ENCODE data around the gene MTF2.

MTF2 gene

DNA sequence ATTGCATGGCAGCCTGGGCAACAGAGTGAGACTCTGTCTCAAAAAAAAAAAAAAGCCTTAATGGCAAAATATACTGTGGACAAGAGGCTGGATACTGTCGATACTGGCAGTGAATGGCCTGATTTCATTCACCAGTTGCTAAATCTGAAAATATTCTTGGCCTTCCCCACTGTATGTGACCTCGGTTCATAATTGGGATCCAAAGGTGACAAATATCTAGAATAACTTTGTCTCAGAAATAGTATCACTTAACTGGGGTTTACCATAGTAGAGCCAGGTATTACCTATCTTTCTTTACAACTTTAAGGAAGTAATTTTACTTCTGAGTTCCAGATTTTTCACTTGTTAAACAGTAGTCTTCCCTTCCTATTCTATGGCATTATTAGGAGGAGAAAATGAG is 8.4 kb downstream of the MTF2 start:
- DNase-seq: no peak

DNA sequence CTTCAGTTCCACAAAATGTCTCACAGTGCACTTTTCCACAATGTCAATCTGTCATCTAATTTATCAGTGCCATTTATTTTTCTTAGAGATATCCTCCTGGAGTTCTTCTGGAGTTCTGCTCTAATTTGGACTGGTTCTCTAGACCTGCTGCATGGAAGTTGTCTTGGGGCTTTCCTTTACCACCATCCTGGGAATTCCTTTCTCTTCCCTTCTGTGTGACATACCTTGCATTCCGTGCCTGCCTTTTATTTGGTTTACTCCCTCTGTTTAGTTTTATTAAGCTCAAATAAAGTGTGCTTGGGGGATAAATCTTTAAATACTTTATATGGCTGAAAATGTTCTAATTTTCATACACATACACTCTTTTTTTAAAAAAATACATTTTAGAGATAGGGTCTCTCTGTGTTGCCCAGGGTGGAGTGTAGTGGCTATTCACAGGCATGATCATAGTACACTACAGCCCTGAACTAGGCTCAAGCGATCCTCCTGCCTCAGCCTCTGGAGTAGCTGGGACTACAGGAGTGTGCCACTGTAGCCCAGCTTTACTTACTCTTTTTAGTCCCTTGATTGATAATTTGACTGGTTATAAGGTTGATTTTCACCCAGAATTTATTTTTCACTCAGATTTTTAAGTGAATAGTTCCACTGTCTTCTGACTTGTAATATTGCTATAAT is 14.4 kb downstream of the MTF2 start:
- no peak for DNase-seq

DNA sequence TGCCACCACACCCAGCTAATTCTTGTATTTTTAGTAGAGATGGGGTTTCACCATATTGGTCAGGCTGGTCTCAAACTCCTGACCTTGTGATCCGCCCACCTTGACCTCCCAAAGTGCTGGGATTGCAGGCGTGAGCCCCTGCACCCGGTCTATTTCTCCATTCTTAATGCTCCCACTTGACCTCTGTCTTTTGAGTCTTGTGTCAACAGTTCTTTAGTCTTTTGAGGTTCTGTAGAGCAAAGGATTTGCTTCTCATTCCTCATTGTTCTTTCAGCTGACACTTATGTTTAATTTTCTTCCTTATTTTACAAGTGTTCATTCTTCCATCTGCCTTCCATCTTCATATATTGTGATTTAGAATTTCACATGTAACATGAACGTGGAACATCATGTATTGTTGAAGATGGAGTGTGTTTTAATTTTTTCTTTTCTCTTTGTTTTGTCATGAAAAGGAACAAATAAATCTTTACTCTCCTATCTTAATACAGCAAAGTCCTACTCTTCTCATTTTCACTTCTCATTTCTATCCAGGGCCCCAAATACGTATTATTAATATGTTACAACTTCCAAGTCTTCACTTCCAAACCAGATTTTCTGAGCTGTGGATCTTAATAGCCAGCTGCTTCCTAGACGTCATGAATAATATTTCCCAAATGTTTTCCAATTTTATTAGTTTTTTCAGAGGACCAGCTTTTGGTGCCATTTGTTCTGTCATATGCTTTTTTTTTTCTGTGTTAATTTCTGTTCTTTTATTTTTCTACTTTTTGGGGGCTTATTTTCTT is 16.9 kb downstream of the MTF2 start:
- no peak for DNase-seq

DNA sequence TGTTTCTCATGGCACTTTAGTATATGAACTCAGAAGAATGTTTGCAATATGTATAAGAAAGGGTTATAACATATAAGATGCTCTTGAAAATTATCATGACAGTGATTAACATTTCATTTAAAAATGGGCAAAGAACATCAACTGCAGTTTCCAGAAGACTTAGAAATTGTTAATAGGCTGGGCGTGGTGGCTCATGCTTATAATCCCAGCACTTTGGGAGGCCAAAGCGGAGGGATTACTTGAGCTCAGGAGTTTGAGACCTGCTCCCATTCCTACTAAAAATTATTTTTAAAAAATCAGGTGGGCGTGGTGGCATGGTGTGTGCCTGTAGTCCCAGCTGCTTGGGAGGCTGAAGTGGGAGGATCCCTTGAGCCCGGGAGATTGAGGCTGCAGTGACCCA is 23.1 kb downstream of the MTF2 start:
- no peak for DNase-seq

DNA sequence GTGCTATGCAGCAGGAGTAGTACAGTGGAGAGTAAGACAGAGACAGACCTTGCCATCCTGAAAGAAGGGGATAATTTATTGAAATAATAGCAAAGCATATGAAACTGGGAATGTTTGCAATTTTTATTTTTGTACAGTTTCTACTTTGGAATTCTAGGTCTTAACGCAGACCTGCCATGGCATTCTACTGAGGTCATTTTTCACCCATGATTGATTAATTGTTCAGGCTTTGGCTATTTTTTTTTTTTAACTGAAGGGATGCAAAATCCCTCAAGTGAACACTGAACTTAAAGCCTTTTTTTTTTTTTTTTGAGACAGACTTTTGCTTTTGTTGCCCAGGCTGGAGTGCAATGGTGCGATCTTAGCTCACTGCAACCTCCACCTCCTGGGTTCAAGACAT is 27.1 kb downstream of the MTF2 start:
- no peak for DNase-seq

DNA sequence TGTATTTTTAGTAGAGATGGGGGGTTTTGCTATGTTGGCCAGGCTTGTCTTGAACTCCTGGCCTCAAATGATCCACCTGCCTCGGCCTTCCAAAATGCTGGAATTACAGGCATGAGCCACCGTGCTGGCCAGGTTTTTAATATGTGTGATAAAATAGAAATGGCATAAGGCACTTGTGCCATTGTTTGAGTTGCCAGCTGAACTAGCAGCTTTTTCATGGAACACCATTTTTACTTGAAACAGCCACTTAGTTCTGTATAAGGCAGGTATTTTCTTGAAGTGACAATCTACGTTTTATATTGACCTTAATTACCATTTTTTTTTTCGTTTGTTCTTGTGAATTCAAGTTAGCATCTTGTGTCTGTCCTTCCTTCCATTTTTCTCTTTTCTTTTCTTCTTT is 28.3 kb downstream of the MTF2 start:
- DNase-seq: no peak

DNA sequence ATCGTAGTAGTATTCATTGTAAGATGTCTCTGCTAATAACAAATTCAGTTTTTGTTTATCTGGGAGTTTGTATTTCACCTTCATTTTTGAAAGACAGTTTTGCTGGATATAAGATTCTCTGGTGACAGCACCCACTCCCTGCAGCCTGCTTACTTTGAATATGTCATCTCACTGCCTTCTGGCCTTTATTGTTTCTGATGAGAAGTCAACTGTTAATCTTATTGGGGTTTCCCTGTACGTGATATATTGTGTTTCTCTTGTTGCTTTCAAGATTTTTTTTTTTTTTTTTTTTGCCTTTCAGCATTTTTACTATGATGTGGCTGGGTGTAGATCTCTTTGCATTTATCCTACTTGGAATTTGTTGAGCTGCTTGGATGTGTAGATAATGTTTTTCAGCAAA is 29.3 kb downstream of the MTF2 start:
- DNase-seq: no peak

DNA sequence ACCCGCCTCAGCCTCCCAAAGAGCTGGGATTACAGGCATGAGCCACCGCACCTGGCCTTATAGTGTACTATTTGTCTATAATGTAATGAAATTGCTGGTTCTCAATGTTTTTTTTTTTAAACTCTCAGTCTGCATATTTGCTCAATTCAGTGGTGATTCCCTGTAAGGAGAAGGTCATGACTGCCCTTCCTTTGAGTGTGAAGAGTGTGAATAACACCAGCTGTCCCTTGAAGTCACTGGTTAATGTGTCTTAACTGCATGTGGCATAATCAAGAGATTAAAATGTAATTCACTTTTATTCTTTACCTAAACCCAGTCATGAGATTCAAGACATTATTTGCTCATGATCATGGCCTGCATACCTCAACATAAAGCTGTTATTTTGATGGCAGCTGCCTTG is 30.5 kb downstream of the MTF2 start:
- DNase-seq: no peak

DNA sequence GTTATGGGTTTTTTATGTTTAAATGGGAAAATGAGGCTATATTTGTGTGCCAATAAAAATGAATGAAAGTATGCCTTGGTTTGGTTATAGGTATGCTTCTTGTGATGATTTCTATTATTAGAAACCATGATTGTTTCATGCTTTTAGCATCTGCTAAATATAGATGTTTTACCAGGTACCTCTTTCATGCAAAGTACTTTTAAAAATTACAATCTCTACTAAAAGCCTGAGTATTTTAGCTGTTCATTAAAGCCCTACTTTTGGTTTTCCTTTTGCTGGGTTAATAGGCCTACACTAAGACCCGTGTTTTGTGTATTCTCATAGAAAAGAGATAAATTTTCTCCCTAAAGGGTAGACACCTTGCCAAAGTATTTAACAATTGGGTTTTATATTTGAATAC is 32.0 kb downstream of the MTF2 start:
- DNase-seq: no peak

DNA sequence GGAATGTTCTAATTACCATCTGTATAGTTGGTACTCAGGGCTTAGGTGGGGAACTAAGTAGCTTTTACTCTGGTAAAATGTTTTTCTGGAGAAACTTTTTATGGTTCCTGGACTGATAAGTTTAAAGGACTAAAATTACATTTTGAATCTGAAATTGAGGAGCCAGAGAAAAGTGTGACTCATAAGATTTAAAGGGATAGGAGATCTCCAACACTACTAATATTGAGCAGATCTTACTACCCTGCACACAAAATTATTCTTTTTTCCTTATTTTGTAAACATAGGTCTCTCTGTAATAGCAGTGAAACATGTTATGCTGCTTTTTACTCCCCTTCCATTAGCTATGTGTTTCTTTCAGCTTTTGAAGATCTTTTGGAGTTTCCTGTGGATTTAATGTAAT is 32.5 kb downstream of the MTF2 start:
- no peak for DNase-seq

DNA sequence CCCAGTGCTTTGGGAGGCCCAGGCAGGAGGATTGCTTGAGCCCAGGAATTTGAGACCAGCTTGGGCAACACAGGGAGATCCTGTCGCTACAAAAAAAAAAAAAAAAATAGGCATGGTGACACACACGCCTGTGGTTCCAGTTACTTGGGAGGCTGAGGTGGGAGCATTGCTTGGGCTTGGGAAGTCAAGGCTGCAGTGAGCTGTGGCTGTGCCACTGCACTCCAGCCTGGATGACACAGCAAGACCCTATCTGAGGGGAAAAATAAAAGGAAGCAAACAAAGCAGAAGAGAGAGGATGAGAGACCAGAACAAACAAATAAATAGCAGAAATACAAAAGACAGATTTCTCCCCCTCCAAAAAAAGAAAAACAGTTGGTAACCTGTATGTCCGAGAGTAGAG is 34.0 kb downstream of the MTF2 start:
- DNase-seq: no peak

DNA sequence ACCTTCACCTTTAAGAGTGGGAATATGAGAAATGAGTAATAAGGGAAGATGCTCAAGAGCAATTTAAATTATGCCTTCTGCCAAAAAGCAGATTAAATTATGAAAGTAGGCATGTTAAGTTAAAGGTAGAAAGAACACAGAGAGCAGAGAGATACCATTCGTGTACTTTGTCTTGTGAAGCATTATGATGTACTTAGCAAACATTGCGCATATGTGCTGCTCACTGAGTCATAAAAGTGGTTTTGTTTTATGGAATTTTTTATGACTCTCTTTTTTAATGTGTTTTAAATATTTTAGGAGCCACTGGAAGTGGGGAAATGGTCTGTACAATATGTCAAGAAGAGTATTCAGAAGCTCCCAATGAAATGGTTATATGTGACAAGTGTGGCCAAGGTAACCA is 35.3 kb downstream of the MTF2 start:
- no peak for DNase-seq

DNA sequence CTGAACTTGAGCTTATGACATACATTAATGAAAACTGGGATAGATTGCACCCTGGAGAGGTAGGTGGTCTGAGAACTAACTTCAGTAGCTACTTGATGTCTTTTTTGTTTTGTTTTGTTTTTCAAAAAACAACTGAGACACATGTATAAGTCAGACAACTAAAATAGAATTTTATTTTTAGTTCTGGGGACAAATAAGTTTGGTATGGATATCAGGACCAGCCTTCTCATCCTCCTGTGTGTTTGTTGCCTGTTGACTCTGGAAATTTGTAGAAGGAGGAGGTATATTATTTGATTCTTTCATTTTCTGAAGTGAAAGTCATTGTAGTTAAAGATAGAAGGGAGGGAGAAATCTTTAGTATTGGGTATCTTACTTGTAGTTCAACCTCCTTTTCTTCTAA is 41.5 kb downstream of the MTF2 start:
- DNase-seq: no peak

DNA sequence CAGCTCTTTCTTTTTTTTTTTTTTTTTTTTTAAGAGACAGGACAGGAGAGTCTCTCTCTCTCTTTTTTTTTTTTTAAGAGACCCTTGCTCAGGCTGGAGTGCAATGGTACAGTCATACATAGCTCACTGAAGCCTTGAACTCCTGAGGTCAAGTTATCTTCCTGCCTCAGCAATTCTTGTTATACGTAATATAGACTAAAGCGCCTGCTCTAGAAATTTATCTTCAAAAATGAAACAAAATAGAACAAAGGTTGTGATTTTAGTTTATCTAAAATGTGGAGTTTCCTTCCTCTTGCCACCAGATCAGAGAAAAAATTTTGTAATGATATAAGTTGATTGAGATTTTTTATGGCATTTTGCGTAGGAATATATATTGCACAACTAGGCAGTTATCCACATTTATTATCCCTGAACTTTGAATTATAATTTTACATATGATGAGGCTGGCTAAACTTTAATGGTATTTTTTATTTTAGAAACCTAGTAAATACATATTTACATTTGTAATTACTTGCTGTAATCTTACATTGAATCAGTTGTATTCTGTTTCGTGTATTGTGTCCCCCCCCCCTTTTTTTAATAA is 44.2 kb downstream of the MTF2 start:
- no peak for DNase-seq

DNA sequence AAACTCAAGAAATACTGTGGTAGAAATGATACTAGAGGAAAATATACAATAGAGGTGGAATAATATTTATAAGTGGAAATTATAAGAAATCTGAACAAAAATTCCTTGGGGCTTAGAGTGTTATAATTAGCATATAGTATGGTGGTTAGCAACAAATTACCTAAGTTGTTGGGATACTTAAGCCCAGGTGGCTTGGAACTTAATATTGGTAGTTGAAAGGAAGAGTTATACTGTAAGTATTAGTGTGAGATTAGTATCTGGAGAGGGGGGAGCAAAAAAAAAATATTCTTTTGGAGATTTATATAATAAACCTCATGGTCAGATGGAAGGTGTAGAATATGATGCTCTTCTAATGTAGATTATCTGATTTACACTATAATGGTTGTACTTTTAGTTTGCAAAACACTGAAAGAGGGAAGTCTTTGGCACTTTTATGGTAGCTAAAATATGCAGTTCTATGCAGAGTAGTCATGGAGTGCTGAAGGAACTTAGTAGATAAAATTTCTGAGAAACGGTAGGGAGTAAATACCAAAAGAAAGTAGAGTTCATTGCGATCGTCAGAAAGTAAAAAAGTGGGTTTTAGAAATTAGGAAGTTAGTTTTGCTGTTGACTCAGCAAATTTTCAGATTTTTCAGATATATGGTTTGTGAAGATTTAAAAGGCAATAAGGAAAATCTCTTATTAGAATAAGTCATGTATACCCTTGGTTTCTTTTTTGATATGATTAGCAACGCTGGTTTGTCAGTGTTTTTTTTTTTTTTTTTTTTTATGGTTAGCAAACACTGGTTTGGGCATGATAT is 45.7 kb downstream of the MTF2 start:
- no peak for DNase-seq

DNA sequence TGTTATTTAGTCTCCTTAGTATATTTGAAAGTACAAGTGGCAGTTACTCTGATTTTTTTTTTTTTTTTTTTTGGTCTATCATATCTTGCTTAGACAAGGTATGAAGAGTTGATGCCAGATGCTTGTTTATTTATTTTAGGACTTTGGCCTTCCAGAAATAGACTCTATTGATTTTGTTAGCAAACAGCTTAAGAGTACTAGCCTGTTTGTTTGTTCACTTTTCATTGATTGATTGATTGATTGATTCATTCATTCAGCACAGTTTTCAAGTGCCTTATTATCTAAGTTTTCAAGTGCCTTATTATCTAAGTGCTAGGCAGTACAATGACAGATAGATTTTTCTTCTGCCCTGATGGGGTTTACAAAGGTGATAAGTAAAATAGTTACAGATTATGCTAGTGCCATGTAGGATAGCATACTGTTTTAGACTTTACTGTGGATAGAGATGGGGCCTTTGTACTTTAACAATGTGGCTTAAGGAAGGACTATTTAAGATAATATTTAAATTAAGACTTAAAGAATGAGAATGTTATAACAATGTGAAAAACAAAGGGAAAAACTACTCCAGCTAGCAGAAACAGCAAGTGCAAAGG is 50.5 kb downstream of the MTF2 start:
- no peak for DNase-seq

DNA sequence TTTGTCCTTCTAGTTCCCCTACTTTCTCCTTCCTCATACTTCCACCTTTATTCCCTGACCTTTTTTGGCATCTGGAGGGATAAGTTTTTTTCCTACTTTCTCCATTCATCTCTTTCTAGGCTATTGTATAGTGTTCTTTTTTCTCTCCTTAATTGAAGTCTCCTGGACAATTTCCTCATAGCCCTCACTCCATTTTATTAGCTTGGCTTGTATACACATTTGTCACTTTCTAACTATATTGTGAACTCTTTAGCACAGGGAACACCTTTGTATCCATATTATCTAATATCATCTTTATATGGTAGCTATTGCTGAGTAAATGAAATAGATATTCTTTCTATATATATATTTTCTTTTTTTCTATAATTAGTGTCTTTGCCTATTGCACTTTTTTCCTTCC is 53.6 kb downstream of the MTF2 start:
- no peak for DNase-seq

DNA sequence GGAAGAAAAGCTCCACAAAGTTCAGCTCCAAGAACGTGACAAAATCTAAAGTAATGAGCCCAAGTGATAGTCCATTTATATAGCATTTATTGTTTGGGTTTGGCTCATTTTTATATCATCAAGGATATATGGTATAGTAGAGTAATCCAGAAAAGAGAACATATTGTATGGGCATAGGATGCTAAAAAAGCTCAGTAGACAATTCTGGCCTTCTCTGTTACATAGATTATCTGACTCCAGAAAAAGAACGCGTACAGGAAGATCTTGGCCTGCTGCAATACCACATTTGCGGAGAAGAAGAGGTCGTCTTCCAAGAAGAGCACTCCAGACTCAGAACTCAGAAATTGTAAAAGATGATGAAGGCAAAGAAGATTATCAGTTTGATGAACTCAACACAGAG is 57.4 kb downstream of the MTF2 start:
- DNase-seq: no peak

DNA sequence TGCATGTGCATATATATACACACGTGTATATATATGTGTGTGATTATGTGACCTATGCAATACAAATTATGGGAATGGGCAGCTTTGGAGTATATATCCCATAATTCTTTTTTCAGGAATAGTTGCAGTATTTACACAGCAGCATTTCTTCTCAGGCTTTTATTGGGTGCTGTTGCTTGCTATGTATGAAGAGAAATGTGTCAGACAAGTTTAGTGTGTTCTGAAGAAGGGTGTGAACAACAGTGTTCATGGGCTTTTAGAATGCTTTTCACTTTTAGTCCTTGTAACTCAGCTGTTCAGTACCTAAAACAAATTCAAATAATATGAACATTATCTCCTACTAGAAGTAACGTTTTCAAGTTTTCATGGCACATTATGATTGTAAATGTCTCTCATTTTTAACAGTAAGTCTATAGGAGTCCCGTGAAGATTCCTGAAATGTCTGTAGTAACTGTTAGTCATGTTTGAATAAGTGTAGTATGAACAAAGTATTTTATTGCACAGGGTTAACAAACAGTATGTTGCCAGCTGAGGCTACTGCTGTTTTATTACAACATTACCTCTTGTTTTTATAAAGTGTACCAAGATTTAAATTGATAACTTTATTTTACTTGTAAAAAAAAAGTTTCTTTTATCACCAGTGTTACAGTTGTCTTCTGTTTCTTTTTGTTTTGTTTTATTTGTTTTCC is 58.7 kb downstream of the MTF2 start:
- no peak for DNase-seq

DNA sequence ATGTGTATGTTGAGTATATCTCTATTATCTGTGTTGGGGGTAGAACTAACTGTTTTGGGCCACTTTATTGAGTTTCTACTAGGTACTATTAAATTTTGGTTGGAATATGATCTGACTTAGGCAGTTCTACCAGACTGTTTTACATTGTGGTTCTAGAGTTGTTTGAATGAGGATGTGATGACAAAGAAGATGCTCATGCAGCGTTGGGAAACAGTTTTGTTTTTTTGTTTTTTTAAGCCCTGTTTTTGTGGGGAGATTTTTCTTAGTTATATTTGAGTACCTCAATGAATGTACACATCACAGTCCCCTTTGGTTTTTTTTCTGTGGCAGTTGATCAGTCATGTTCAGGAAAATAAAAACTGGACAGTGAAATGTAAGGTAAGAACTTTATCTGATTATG is 61.0 kb downstream of the MTF2 start:
- no peak for DNase-seq

DNA sequence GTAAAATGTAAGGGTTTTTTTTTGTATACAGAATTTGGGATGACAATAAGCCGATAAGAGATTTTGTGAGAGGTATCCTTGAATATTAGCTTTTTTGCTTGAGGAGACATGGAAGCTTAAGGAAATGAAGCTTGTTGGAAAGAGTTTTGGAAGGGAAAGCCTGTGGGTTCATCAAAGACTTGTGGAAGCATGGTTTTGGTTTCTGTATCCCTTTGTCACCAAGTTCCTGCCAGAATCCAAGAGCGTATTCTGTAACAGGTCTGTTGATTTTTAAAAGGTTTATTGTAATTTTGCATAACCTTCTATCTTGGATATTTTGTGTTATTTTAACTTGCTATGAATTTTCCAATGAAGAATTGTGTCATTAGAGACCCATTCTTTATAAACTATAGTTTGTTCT is 63.1 kb downstream of the MTF2 start:
- no peak for DNase-seq

DNA sequence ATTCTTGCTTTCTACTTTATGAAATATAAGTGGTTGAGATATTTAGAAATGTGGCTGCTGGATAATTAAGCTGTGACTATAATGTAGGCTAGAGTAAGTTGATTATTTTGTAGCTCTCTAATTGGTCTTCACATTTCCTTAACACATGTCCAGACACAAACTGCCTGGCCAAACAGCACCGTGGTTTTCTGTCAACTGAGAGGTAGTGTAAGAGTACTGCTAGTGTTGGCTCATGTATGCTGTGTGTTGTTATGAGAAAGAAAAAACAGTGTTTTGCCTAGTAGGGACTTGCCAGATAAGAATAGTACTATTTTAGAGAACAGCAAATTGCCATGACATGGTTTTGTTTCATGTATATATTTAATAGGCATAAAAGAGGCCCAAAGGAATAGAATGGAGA is 64.1 kb downstream of the MTF2 start:
- no peak for DNase-seq

DNA sequence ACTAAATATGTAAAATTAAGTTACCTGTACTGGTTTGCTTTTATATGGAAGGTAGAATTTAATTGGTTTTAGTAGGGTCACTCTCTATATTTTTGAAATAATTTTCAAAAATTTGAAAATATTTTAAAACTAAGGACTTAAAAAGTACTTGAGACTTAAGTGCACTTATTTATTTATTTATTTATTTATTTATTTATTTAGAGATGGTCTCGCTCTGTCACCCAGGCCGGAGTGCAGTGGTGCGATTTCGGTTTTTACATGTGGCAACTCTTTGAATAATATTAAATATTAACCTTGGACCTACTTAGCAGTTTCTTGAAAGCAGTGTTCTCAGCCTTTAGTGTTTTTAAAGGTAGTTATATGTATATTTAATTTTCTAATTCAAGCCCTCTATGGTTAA is 64.7 kb downstream of the MTF2 start:
- DNase-seq: no peak

All from NCI-H526 (cell line).